CD4-positive, alpha-beta T cell treated with Interleukin-2 at 100 ng/mL for 4 hours (primary cell): Measurements from ENCODE around the gene PPP3CA.
"Not testable (repeated sequence)": the region's sequence is repeated elsewhere in the genome, so short reads cannot be mapped to it uniquely, and the experiment has no call there.

Experiments
- DNase-seq: peaks from one replicate; pipeline ENCODE4 v3.0.0-alpha.2; 2020; ENCODE audit warnings: low spot score

PPP3CA gene

GRCh38 chr4:101211146-101211553, 136.2 kb downstream of the PPP3CA start:
- no peak for DNase-seq

- DNase-seq, result no peak
Observed at GRCh38 chr4:101210331-101210730, 137.0 kb downstream of the PPP3CA start.

GRCh38 chr4:101208171-101208570, 139.2 kb downstream of the PPP3CA start:
- DNase-seq, result no peak

DNA sequence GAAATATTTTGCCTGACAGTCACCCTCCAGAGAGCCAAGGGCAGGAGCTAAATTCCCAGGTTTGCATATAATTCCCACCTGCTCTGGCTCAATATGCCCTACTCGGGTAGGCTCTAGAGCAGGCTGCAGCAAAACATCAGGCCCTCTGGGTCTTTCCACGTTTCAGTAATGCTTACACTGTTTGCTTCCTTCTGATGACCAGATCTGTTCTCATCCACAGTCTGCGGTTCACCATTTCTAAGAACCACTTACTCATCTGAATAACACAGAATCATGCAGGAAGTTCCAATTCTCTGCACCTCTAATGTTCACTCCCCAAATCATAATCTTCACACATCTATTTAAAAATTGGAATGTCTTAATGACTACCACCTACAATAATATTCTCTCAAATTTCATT, 141.4 kb downstream of the PPP3CA start:
- DNase-seq, result peak; percentile 83

DNA sequence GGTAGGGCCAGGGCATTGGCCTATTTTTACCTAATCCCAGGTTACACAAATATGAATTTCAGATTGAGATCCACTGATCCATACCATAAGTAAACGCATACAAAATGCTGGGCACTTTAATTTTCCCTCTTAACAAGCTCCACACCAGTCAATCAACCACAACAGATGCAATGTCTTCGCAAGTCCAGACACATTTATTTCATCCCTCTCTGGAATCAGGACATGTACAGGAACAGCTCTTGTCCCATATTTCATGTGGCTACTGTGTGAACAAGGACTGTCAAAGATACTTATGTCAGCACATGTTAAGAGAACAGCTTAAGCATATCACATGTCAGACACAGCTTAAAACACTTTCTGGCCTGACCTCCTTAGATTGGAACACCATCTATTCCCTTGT, 145.9 kb downstream of the PPP3CA start:
- DNase-seq, result no peak

DNA sequence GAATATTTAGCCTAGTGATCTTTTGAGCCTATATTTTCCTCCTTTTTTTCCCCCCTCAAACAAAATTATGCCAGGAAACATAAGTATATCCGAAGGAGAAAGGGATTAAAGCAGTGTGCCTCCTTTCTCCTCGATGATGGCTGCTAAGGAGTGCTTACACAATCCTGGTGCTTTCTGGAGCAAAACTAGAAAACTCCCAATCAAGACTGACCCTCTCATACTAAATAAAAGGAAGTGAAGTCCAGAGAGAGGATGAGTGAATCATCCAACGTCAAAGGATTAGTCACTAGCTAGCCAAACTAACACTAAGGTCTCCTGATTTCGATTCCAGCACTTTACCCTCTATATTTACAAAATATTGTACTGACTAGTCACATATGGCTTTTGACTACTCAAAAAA, 146.8 kb downstream of the PPP3CA start:
- no peak for DNase-seq

GRCh38 chr4:101199507-101200285, 147.6 kb downstream of the PPP3CA start:
- DNase-seq, result no peak

- DNase-seq, result no peak
Observed at GRCh38 chr4:101198682-101199339, 148.5 kb downstream of the PPP3CA start.

GRCh38 chr4:101197350-101197749, 150.0 kb downstream of the PPP3CA start:
- DNase-seq, result no peak

- DNase-seq, result no peak
Observed at GRCh38 chr4:101192244-101192643, 155.1 kb downstream of the PPP3CA start.

GRCh38 chr4:101191302-101192098, 155.8 kb downstream of the PPP3CA start:
- DNase-seq, result no peak

- no peak for DNase-seq
Observed at GRCh38 chr4:101190751-101191150, 156.6 kb downstream of the PPP3CA start.

GRCh38 chr4:101188906-101189305, 158.4 kb downstream of the PPP3CA start:
- DNase-seq, result no peak

GRCh38 chr4:101187841-101188240, 159.5 kb downstream of the PPP3CA start:
- peak; percentile 60 for DNase-seq

- no peak for DNase-seq
Observed at GRCh38 chr4:101186567-101187184, 160.7 kb downstream of the PPP3CA start.

- DNase-seq, result no peak
Observed at GRCh38 chr4:101184668-101185067, 162.7 kb downstream of the PPP3CA start.

DNA sequence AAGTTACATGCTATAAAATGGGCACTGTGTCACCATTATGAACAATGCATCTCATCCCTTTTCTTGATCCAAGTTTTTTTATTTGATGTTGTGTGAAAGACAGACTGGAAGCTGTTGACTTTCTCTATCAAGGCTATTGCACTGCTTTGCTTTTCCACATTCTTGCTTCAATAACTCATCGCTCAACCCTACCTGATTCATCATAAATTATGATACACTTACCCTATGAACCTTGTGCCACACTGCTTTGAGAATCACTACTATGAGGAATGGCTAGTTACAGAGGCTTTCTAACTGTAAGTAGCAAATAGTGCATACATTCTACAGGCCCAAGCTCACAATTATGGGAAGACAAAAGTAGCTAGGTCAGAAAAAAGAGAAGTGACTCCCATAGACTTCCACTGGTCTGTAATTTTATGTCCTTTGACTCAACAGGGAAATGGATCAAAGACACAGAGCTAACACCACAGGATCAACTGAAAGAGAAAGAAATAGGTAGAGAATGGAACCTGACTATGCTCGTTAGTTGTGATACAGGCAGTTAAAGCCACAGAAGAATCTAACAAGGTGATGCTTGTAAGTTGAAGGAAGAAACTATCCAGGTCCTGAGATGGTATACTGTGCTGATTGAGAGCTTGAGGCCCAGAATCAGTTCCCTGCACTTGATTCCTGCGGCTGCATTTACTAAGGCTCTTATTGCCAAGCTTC, 163.5 kb downstream of the PPP3CA start:
- DNase-seq, result no peak

GRCh38 chr4:101183221-101183620, 164.1 kb downstream of the PPP3CA start:
- no peak for DNase-seq

GRCh38 chr4:101182688-101183087, 164.6 kb downstream of the PPP3CA start:
- not testable (repeated sequence) for DNase-seq

- no peak for DNase-seq
Observed at GRCh38 chr4:101178731-101179130, 168.6 kb downstream of the PPP3CA start.

DNA sequence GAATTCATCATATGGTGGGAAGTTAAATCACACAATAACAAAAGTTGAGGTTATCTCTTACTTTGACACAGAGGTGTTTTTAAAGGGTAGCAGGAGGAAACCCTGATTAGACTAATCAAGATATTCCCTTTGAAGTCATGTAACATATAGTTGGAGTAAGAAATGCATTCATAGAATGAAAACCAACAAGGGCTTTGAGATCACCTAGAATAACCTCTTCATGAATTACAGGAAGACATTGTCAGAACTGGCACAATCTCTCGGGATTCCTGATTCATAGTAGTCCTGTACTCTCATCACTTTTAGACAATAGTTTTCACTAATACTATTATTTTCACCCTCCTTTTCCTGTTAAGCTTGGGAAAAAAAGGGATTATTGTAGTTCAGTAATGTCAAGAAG, 170.2 kb downstream of the PPP3CA start:
- no peak for DNase-seq
